Measurements from ENCODE around the gene HMCN1.

HMCN1 gene

GRCh38 chr1:185914089-185914488 is 179.9 kb downstream of the HMCN1 start:
- peak; percentile 40; the same call in 2 of the 3 replicates for ATAC-seq

GRCh38 chr1:185916861-185917260 is 182.7 kb downstream of the HMCN1 start:
- no peak for ATAC-seq
- TF ChIP-seq ESRRG (CRISPR knock-in tag; IDR thresholded peaks at IDR 0.05) (no peak), ISL1 (CRISPR knock-in tag; IDR thresholded peaks at IDR 0.05) (no peak), GLIS3 (CRISPR knock-in tag; IDR thresholded peaks at IDR 0.05) (no peak), ZFP3 (CRISPR knock-in tag; IDR thresholded peaks at IDR 0.05) (no peak), SNAI2 (CRISPR knock-in tag; IDR thresholded peaks at IDR 0.05) (no peak)

More at GRCh38 chr1:185914089-185914488, 179.9 kb downstream of the HMCN1 start:
- TF ChIP-seq ZC3H10 (CRISPR knock-in tag; IDR thresholded peaks at IDR 0.05) = no peak
- TF ChIP-seq, protein P1, sequence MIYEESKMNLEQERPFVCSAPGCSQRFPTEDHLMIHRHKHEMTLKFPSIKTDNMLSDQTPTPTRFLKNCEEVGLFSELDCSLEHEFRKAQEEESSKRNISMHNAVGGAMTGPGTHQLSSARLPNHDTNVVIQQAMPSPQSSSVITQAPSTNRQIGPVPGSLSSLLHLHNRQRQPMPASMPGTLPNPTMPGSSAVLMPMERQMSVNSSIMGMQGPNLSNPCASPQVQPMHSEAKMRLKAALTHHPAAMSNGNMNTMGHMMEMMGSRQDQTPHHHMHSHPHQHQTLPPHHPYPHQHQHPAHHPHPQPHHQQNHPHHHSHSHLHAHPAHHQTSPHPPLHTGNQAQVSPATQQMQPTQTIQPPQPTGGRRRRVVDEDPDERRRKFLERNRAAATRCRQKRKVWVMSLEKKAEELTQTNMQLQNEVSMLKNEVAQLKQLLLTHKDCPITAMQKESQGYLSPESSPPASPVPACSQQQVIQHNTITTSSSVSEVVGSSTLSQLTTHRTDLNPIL (CRISPR knock-in tag; IDR thresholded peaks at IDR 0.05; ENCODE audit: low read depth) = no peak
- TF ChIP-seq PATZ1 (CRISPR knock-in tag; IDR thresholded peaks at IDR 0.05; ENCODE audit: borderline replicate concordance) = no peak
- no peak for TF ChIP-seq OSR1 (CRISPR knock-in tag; IDR thresholded peaks at IDR 0.05)
- peak; percentile 98 for TF ChIP-seq TOX (CRISPR knock-in tag; IDR thresholded peaks at IDR 0.05; ENCODE audit: borderline replicate concordance)
- TF ChIP-seq, protein P2, sequence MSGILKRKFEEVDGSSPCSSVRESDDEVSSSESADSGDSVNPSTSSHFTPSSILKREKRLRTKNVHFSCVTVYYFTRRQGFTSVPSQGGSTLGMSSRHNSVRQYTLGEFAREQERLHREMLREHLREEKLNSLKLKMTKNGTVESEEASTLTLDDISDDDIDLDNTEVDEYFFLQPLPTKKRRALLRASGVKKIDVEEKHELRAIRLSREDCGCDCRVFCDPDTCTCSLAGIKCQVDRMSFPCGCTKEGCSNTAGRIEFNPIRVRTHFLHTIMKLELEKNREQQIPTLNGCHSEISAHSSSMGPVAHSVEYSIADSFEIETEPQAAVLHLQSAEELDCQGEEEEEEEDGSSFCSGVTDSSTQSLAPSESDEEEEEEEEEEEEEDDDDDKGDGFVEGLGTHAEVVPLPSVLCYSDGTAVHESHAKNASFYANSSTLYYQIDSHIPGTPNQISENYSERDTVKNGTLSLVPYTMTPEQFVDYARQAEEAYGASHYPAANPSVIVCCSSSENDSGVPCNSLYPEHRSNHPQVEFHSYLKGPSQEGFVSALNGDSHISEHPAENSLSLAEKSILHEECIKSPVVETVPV (CRISPR knock-in tag; IDR thresholded peaks at IDR 0.05) = no peak
- no peak for TF ChIP-seq ZNF70 (CRISPR knock-in tag; IDR thresholded peaks at IDR 0.05)
- no peak for TF ChIP-seq ZFP30 (CRISPR knock-in tag; IDR thresholded peaks at IDR 0.05)
- TF ChIP-seq ZNF8 (CRISPR knock-in tag; IDR thresholded peaks at IDR 0.05) = no peak
- peak; percentile 69; the same call in 1 of the 2 replicates for TF ChIP-seq RARB (CRISPR knock-in tag; IDR thresholded peaks at IDR 0.05)
- TF ChIP-seq, protein P3, sequence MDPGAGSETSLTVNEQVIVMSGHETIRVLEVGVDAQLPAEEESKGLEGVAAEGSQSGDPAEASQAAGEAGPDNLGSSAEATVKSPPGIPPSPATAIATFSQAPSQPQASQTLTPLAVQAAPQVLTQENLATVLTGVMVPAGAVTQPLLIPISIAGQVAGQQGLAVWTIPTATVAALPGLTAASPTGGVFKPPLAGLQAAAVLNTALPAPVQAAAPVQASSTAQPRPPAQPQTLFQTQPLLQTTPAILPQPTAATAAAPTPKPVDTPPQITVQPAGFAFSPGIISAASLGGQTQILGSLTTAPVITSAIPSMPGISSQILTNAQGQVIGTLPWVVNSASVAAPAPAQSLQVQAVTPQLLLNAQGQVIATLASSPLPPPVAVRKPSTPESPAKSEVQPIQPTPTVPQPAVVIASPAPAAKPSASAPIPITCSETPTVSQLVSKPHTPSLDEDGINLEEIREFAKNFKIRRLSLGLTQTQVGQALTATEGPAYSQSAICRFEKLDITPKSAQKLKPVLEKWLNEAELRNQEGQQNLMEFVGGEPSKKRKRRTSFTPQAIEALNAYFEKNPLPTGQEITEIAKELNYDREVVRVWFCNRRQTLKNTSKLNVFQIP (CRISPR knock-in tag; IDR thresholded peaks at IDR 0.05; ENCODE audit: borderline replicate concordance, low read depth) = peak; percentile 81; the same call in 1 of the 2 replicates

DNA sequence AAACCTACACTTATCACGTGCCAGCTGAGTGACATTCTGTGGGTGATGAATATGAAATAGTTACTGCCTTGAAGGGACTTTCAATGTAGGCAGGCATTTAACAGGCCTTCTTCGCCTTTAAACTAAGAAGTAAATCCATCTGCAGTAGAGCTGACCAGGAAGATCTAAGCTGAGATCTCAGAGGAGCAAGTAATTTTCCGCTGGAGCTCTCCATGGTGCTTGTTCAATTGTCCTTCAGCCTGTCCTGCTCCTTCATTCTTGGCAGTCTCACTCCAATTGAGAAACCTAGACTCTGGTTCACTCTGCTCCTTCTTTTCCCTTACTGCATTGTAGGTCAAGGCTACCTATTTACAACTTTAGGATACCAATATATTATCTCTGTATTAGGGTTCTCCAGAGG is 183.5 kb downstream of the HMCN1 start:
- TF ChIP-seq PPARA (CRISPR knock-in tag; IDR thresholded peaks at IDR 0.05; ENCODE audit: borderline replicate concordance) (no peak), ZNF70 (CRISPR knock-in tag; IDR thresholded peaks at IDR 0.05) (no peak), ZNF8 (CRISPR knock-in tag; IDR thresholded peaks at IDR 0.05) (no peak), ZFP3 (CRISPR knock-in tag; IDR thresholded peaks at IDR 0.05) (no peak), ZFP30 (CRISPR knock-in tag; IDR thresholded peaks at IDR 0.05) (no peak), TOX (CRISPR knock-in tag; IDR thresholded peaks at IDR 0.05; ENCODE audit: borderline replicate concordance) (no peak)
- TF ChIP-seq, protein P1 (CRISPR knock-in tag; IDR thresholded peaks at IDR 0.05; ENCODE audit: low read depth) = no peak
- TF ChIP-seq, protein P2 (CRISPR knock-in tag; IDR thresholded peaks at IDR 0.05) = no peak
- ATAC-seq = peak; percentile 76

DNA sequence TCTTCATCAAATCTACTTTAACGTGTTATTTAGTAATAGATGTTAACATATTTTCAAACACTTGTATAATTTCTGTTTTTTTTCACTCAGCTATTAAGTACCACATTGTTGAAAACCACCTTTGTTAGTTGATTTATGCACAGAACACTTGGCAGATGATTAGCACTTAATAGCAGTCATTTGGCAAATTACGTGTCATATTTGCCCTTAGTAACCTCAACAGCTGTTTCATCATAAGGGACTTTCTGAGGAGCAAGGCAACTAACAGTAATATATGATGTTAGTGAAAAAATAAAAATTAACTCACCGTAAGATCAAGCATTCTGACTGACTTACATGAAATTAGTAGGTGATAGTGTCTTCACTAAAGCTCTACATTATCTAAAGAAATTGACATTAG is 186.4 kb downstream of the HMCN1 start:
- ATAC-seq = no peak
- TF ChIP-seq SNAI2 (CRISPR knock-in tag; IDR thresholded peaks at IDR 0.05) (no peak), OSR1 (CRISPR knock-in tag; IDR thresholded peaks at IDR 0.05) (no peak), ARNTL (CRISPR knock-in tag; IDR thresholded peaks at IDR 0.05; ENCODE audit: borderline replicate concordance, low read depth) (no peak), ZFP30 (CRISPR knock-in tag; IDR thresholded peaks at IDR 0.05) (no peak), ZNF8 (CRISPR knock-in tag; IDR thresholded peaks at IDR 0.05) (no peak), ZNF70 (CRISPR knock-in tag; IDR thresholded peaks at IDR 0.05) (no peak), TOX (CRISPR knock-in tag; IDR thresholded peaks at IDR 0.05; ENCODE audit: borderline replicate concordance) (no peak), RARB (CRISPR knock-in tag; IDR thresholded peaks at IDR 0.05) (no peak), BACH2 (CRISPR knock-in tag; IDR thresholded peaks at IDR 0.05; ENCODE audit: borderline replicate concordance) (no peak)
- TF ChIP-seq, protein P4, sequence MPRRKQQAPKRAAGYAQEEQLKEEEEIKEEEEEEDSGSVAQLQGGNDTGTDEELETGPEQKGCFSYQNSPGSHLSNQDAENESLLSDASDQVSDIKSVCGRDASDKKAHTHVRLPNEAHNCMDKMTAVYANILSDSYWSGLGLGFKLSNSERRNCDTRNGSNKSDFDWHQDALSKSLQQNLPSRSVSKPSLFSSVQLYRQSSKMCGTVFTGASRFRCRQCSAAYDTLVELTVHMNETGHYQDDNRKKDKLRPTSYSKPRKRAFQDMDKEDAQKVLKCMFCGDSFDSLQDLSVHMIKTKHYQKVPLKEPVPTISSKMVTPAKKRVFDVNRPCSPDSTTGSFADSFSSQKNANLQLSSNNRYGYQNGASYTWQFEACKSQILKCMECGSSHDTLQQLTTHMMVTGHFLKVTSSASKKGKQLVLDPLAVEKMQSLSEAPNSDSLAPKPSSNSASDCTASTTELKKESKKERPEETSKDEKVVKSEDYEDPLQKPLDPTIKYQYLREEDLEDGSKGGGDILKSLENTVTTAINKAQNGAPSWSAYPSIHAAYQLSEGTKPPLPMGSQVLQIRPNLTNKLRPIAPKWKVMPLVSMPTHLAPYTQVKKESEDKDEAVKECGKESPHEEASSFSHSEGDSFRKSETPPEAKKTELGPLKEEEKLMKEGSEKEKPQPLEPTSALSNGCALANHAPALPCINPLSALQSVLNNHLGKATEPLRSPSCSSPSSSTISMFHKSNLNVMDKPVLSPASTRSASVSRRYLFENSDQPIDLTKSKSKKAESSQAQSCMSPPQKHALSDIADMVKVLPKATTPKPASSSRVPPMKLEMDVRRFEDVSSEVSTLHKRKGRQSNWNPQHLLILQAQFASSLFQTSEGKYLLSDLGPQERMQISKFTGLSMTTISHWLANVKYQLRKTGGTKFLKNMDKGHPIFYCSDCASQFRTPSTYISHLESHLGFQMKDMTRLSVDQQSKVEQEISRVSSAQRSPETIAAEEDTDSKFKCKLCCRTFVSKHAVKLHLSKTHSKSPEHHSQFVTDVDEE (CRISPR knock-in tag; IDR thresholded peaks at IDR 0.05) = no peak
- TF ChIP-seq, protein P3 (CRISPR knock-in tag; IDR thresholded peaks at IDR 0.05; ENCODE audit: borderline replicate concordance, low read depth) = no peak
